Mucosa of descending colon (tissue), 3 donors: ENCODE data around the gene SEMA3C. TPM values are rescaled to one million over a fixed set of nuclear protein-coding genes. Genes with fewer than 3 reads are reported as not detected.
A peak's percentile ranks its signal among the peaks of the same experiment; 100 is the strongest.

Source experiments
- ATAC-seq: fragments of 200-7000 bp; cut with Tn5 transposase; one replicate; pipeline ENCODE4 v1.9.1; 2020; ENCODE audit warnings: mild to moderate bottlenecking, moderate library complexity
- DNase-seq, 3 donors: peaks; one replicate each; pipeline ENCODE4 v3.0.0-alpha.2; 2020
- H3K36me3 ChIP-seq: fragments of 200-600 bp; one replicate; pipeline ENCODE4 v1.8.0; 2021; ENCODE audit warnings: low read depth, mild to moderate bottlenecking
- H3K4me1 ChIP-seq: fragments of 200-600 bp; one replicate; pipeline ENCODE4 v1.8.0; 2021; ENCODE audit warnings: low read depth, mild to moderate bottlenecking
- H3K4me3 ChIP-seq: fragments of 200-600 bp; one replicate; pipeline ENCODE4 v1.8.0; 2021; ENCODE audit warnings: mild to moderate bottlenecking
- H3K9me3 ChIP-seq: fragments of 200-600 bp; one replicate; pipeline ENCODE4 v1.8.0; 2021; ENCODE audit warnings: mild to moderate bottlenecking
- intact Hi-C, 2 donors: fragments of 100-400 bp; cut with DNase I in 1 of 2; cut with micrococcal nuclease in 1 of 2; formaldehyde crosslinking; loops; one replicate each; pipeline versions ENCODE4 v1.11.0 to v1.11.1; 2022; cut with DNase I, micrococcal nuclease
- total RNA-seq, 3 donors: library from RNA; stranded (reverse); fragmentation: NEBNext Ultra II Directional in 2 of 3; extraction: Animal tissue kit (Norgen Biotek cat#: 25700) in 2 of 3; gene quantifications; one replicate each; pipeline versions ENCODE4 v1.2.1 to v1.2.4, GENCODE V29; 2021 to 2023
- TF ChIP-seq, protein P1 (sequence below): fragments of 200-600 bp; IDR thresholded peaks from one replicate; pipeline ENCODE4 v1.8.0; 2022; ENCODE audit warnings: antibody characterized with exemption, mild to moderate bottlenecking
- donor health status: DM: no; HTN: no; CAD: no; lungs with moderate emphysema.
- donor health status: DM: no; HTN: no; CAD: no.
- donor health status: DM: no; HTN: yes; CAD: no.

The SEMA3C gene
- total RNA-seq, 3 donors from 2014 or later: 72.4 to 150 (median 83.7) TPM

DNA sequence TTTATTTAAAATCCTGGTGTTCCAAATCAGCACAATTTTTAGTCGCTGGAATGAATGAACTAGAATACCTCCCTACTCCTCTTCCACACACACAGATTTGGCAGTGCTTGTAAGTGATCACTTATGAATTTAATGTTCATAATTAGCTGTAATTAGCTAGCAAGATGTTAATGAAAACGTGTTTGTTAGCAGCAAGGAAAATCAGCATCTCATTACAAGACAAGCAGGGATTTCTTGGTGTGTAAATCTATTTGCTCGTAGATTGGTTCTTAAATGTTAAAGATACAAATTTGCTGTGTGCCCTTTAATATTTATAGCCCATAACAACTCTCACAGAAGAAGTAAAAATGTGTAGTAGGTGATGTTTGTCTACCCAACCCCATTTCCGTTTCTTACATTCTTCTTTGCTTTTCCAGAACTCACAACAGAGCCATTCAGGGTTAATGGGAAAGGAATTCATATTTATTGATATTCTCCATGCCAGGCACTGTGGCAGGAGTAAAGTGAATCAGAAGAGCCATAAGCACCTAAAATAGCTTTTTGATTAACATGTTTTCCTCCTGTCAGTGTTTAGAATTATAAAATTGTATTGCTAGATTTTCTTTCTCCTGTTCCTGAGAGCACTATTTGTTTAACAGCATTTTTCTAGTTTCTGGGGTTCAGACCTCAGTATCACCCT is 49.6 kb downstream of the SEMA3C start:
- H3K9me3 ChIP-seq: no peaks in the 10 kb centered on the region
- no peaks in the 10 kb centered on the region for H3K36me3 ChIP-seq
- H3K4me3 ChIP-seq: no peak overlapping the region
- TF ChIP-seq, protein P1, sequence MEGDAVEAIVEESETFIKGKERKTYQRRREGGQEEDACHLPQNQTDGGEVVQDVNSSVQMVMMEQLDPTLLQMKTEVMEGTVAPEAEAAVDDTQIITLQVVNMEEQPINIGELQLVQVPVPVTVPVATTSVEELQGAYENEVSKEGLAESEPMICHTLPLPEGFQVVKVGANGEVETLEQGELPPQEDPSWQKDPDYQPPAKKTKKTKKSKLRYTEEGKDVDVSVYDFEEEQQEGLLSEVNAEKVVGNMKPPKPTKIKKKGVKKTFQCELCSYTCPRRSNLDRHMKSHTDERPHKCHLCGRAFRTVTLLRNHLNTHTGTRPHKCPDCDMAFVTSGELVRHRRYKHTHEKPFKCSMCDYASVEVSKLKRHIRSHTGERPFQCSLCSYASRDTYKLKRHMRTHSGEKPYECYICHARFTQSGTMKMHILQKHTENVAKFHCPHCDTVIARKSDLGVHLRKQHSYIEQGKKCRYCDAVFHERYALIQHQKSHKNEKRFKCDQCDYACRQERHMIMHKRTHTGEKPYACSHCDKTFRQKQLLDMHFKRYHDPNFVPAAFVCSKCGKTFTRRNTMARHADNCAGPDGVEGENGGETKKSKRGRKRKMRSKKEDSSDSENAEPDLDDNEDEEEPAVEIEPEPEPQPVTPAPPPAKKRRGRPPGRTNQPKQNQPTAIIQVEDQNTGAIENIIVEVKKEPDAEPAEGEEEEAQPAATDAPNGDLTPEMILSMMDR: no peak
- ATAC-seq (no peak), DNase-seq (no peak)
- intact Hi-C loops: no loop called here
- peaks cover 8% of the 10 kb centered on the region for H3K4me1 ChIP-seq

DNA sequence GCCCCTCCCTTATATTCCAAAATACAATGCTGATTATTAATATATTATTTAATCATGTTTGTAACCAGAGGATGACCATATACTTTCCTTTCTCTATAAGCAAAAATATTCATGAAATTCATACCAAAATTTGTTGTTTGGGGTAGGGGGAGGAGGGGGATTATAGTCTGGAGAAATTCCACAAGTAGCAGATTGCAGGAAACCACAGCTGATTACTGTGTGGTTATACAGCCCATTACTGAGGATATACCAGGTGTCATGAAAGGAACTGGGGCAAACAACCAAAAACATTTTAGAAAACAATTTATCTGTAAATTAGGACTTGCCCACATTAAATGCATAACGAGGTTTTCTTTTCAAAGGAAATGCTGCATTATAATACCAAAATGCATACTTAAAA is 50.3 kb downstream of the SEMA3C start:
- intact Hi-C loops: no loop called here
- no peak for ATAC-seq
- Histone ChIP-seq H3K4me1 (peaks cover 8% of the 10 kb centered on the region), H3K9me3 (no peaks in the 10 kb centered on the region), H3K4me3 (no peak overlapping the region), H3K36me3 (no peaks in the 10 kb centered on the region)
- DNase-seq: no peak
- TF ChIP-seq, protein P1: no peak

DNA sequence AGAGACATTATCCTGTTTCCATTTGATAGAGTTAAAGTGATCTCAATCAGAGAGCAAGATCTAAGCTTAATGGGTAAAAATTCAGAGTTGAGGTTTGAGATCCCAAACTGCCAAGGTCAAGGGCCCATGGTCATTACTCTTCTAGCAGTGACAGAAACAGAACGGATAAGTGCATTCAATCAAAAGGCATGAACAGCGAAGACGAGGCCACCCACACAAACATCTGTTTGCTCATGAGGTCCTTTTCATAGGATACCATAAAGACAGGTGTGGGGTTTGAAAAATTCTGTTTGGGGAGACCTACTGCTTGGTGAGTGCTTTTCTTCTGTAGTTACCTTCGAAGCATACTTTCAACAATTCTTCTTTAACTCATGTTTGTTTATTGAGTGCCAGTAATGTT is 58.3 kb downstream of the SEMA3C start:
- no peak overlapping the region for H3K4me3 ChIP-seq
- no peaks in the 10 kb centered on the region for H3K36me3 ChIP-seq
- ATAC-seq (no peak), DNase-seq (no peak)
- no peaks in the 10 kb centered on the region for H3K9me3 ChIP-seq
- H3K4me1 ChIP-seq: peaks cover 9% of the 10 kb centered on the region
- intact Hi-C loops: no loop called here
- TF ChIP-seq, protein P1: no peak

DNA sequence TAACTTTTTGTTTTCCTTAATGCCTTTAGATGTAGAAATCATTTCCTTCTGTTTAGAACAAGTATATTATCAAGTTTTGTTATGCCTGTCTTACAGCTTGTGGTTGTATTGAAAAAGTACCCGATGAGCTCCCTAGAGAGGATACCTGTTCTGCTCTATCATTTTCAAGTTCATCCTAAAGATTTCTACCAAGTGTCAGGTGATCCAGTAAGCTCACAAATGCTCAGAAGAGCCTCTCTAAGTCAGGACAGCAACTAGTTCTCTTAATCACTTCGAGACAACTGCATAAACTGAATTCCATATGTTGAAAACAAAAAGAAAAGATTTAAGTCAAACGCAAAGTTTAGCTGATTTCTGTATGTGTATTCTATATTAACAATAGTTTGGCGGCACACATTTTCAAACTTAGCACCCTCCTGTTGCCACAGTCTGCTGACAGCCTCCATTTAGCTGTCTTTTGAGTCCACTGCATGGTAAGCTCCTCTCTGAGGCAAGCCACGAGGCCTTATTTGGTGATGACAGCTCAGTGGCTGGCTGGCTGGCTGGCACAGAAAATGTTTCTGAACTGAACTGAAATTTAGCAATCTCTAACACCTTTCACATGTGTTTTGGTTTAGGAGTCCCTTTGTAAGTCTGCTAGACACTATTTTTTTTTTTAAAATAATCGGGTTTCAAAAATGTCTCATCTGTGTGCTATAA is 59.4 kb downstream of the SEMA3C start:
- no peak for ATAC-seq
- TF ChIP-seq, protein P1: no peak
- intact Hi-C loops: no loop called here

DNA sequence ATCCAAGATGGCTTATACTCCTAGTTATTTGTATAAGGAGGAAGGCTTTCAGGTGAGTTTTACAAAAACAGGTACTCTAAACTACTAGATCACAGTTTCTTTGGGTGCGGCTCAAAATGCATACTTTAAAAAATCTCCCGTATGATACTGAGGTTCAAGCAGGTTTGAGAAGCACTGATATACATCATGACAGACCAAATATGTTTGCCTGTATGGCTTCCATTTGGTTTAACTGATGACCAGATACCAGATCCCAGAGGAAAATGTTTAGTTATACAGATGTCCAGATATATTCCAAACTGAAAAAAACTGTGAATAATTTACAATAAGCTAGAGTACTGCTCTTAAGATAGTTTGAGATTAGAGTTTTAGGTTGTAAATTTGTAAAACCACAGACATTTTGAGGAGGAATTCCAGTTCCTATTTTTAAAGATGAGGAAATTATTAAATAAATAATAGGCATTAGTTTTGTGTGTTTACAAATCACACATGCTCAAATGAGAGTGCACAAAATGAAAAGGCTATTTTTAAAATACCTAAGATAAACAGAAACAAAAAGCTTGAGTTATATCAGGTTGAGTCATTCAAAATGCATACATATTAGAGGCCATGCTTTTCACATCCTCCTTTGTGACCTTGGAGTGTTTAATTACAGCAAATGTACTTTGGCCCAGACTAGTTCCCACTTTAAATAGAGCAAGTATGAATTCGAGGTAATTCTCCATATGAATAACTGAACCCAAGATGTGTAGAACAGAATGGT is 60.5 kb downstream of the SEMA3C start:
- TF ChIP-seq, protein P1: no peak
- DNase-seq (no peak), ATAC-seq (peak; percentile 83)

More for the DNA sequence above, 59.4 kb downstream of the SEMA3C start:
- DNase-seq: no peak
- H3K36me3 ChIP-seq: no peaks in the 10 kb centered on the region
- no peaks in the 10 kb centered on the region for H3K9me3 ChIP-seq
- H3K4me1 ChIP-seq: peaks cover 9% of the 10 kb centered on the region
- no peak overlapping the region for H3K4me3 ChIP-seq

More for the DNA sequence above, 60.5 kb downstream of the SEMA3C start:
- no peaks in the 10 kb centered on the region for H3K9me3 ChIP-seq
- H3K4me3 ChIP-seq: no peak overlapping the region
- intact Hi-C loops: no loop called here
- no peaks in the 10 kb centered on the region for H3K36me3 ChIP-seq
- H3K4me1 ChIP-seq: peaks cover 9% of the 10 kb centered on the region
